ENCODE measurements around the gene SYTL5. TPM values are rescaled to one million over a fixed set of nuclear protein-coding genes. Genes with fewer than 3 reads are reported as not detected.

Gene SYTL5
- total and polyA plus RNA-seq, 12 donors = 1.8 to 38.1 (median 11.8) TPM

- intact Hi-C loops (cut with DNase I) = no loop called here
- Histone ChIP-seq H3K4me3 (no peak overlapping the region), H3K36me3 (replicated peaks in 1 of 2) (no peaks in the 10 kb centered on the region), H3K27me3 (peaks cover 3% of the 10 kb centered on the region), H3K9me3 (replicated peaks in 1 of 3) (peaks cover 0 to 12% (median 0%) of the 10 kb centered on the region in 3 donors), H3K27ac (no peak overlapping the region), H3K4me1 (replicated peaks in 1 of 2) (no peaks in the 10 kb centered on the region)
- DNase-seq = no peak
- TF ChIP-seq CTCF (IDR thresholded peaks at IDR 0.05) (no peak), POLR2A (IDR thresholded peaks at IDR 0.05) (no peak)
Observed at GRCh38 chrX:38099688-38100087, 93.3 kb downstream of the SYTL5 start.

- 28 to 48% (median 45%) methylated on average over 2 of the region's 2 CpGs for WGBS, 4 donors
Observed at GRCh38 chrX:38102240-38102639, 95.9 kb downstream of the SYTL5 start.

GRCh38 chrX:38102875-38103274 is 96.5 kb downstream of the SYTL5 start:
- Histone ChIP-seq H3K27me3 (peaks cover 6% of the 10 kb centered on the region), H3K36me3 (replicated peaks in 1 of 2) (no peaks in the 10 kb centered on the region), H3K9me3 (replicated peaks in 1 of 3) (peaks cover 0 to 12% (median 0%) of the 10 kb centered on the region in 3 donors), H3K27ac (peak overlapping the region in 1 of 5 donors; percentile 33), H3K4me1 (replicated peaks in 1 of 2) (no peaks in the 10 kb centered on the region), H3K4me3 (no peak overlapping the region)
- 62 to 72% (median 66%) methylated on average over 1 of the region's 1 CpG for WGBS, 4 donors
- intact Hi-C loops (cut with DNase I) = no loop called here
- no peak for DNase-seq
- TF ChIP-seq POLR2A (IDR thresholded peaks at IDR 0.05) (no peak), CTCF (IDR thresholded peaks at IDR 0.05) (no peak)

More at GRCh38 chrX:38102240-38102639, 95.9 kb downstream of the SYTL5 start:
- no peaks in the 10 kb centered on the region for H3K4me1 ChIP-seq (replicated peaks in 1 of 2)
- intact Hi-C loops (cut with DNase I) = no loop called here
- H3K27me3 ChIP-seq = peaks cover 6% of the 10 kb centered on the region
- H3K4me3 ChIP-seq = no peak overlapping the region
- no peak for TF ChIP-seq CTCF (IDR thresholded peaks at IDR 0.05)
- TF ChIP-seq POLR2A (IDR thresholded peaks at IDR 0.05) = no peak
- peaks cover 0 to 12% (median 0%) of the 10 kb centered on the region in 3 donors for H3K9me3 ChIP-seq (replicated peaks in 1 of 3)
- H3K36me3 ChIP-seq (replicated peaks in 1 of 2) = no peaks in the 10 kb centered on the region
- DNase-seq = peak in 4 of 7 donors; percentile 16 to 50 (median 30)
- peak overlapping the region in 1 of 5 donors; percentile 33 for H3K27ac ChIP-seq

GRCh38 chrX:38103857-38104812 is 97.8 kb downstream of the SYTL5 start:
- H3K36me3 ChIP-seq (replicated peaks in 1 of 2) = no peaks in the 10 kb centered on the region
- DNase-seq = no peak
- TF ChIP-seq POLR2A (IDR thresholded peaks at IDR 0.05) = no peak
- TF ChIP-seq CTCF (IDR thresholded peaks at IDR 0.05) = no peak
- peaks cover 6% of the 10 kb centered on the region for H3K27me3 ChIP-seq
- peaks cover 0 to 8% (median 0%) of the 10 kb centered on the region in 3 donors for H3K9me3 ChIP-seq (replicated peaks in 1 of 3)
- no peak overlapping the region for H3K27ac ChIP-seq
- no peak overlapping the region for H3K4me3 ChIP-seq
- 71 to 87% (median 78%) methylated on average over 5 of the region's 5 CpGs for WGBS, 4 donors
- intact Hi-C loops (cut with DNase I) = no loop called here
- peaks cover 0 to 3% of the 10 kb centered on the region in 2 donors for H3K4me1 ChIP-seq (replicated peaks in 1 of 2)

Measured in adrenal gland (tissue), 12 donors.